ENCODE data around the gene ASNS. TPM values are rescaled to one million over a fixed set of nuclear protein-coding genes. Genes with fewer than 3 reads are reported as not detected.

ASNS gene
- total and polyA plus RNA-seq, 2 experiments from 2014 or later: 163 to 166 TPM

GRCh38 chr7:97846945-97847344, 25.3 kb downstream of the ASNS start (continued):
- TF ChIP-seq CTCF (conservative IDR thresholded peaks at IDR 0.05; ENCODE audit: low read depth in 2 of 2) (no peak), CREB1 (CRISPR knock-in tag; IDR thresholded peaks at IDR 0.05; ENCODE audit: low read depth) (no peak), EZH2 (IDR thresholded peaks at IDR 0.05; ENCODE audit: low read depth, unreplicated experiment) (no peak), EZH2phosphoT487 (IDR thresholded peaks at IDR 0.05; ENCODE audit: unreplicated experiment) (no peak), STAT1 (IDR thresholded peaks at IDR 0.05; ENCODE audit: unreplicated experiment) (no peak)

GRCh38 chr7:97845622-97846203, 26.5 kb downstream of the ASNS start:
- Mint-ChIP-seq H3K36me3 (ENCODE audit: low read depth) (peaks cover 22% of the 10 kb centered on the region; the same call in 2 of the 3 replicates), H3K9me3 (peaks cover 24% of the 10 kb centered on the region), H3K4me3 (no peak overlapping the region), H3K27me3 (ENCODE audit: insufficient read depth, low read depth, poor library complexity) (peaks cover 4% of the 10 kb centered on the region), H3K4me1 (no peaks in the 10 kb centered on the region), H3K27ac (no peak overlapping the region)
- Histone ChIP-seq H3K4me1 (ENCODE audit: insufficient read depth) (no peaks in the 10 kb centered on the region), H3K27ac (ENCODE audit: low read depth) (no peak overlapping the region), H4K20me1 (replicated peaks; ENCODE audit: insufficient read depth) (no peaks in the 10 kb centered on the region), H3K4me3 (no peak overlapping the region), H3K4me2 (no peak overlapping the region), H3F3A (replicated peaks; ENCODE audit: low read depth) (no peaks in the 10 kb centered on the region), H2AFZ (no peak overlapping the region), H3K27me3 (ENCODE audit: insufficient read depth) (no peaks in the 10 kb centered on the region), H3K9me2 (ENCODE audit: insufficient read depth) (no peaks in the 10 kb centered on the region), H3K79me2 (replicated peaks; ENCODE audit: insufficient read depth) (no peaks in the 10 kb centered on the region), H3K36me3 (ENCODE audit: insufficient read depth) (no peaks in the 10 kb centered on the region)
- no peak for TF ChIP-seq NANOG (IDR thresholded peaks at IDR 0.05; ENCODE audit: borderline replicate concordance)
- peak; percentile 47 to 56 for TF ChIP-seq CTCF (conservative IDR thresholded peaks at IDR 0.05; ENCODE audit: low read depth in 2 of 2)
- ATAC-seq (no peak), DNase-seq (ENCODE audit: low spot score) (peak; percentile 55)

GRCh38 chr7:97844036-97844435, 28.2 kb downstream of the ASNS start:
- no peak overlapping the region for H3K4me3 Mint-ChIP-seq

More at GRCh38 chr7:97844036-97844435, 28.2 kb downstream of the ASNS start:
- Histone ChIP-seq H3K27me3 (ENCODE audit: insufficient read depth) (no peaks in the 10 kb centered on the region), H3K27ac (ENCODE audit: low read depth) (no peak overlapping the region), H2AFZ (no peak overlapping the region), H3K4me3 (no peak overlapping the region), H3K4me2 (no peak overlapping the region), H3K4me1 (ENCODE audit: insufficient read depth) (no peaks in the 10 kb centered on the region), H3F3A (replicated peaks; ENCODE audit: low read depth) (no peaks in the 10 kb centered on the region), H3K36me3 (ENCODE audit: insufficient read depth) (no peaks in the 10 kb centered on the region), H3K79me2 (replicated peaks; ENCODE audit: insufficient read depth) (no peaks in the 10 kb centered on the region), H3K9me2 (ENCODE audit: insufficient read depth) (no peaks in the 10 kb centered on the region), H4K20me1 (replicated peaks; ENCODE audit: insufficient read depth) (no peaks in the 10 kb centered on the region)
- no peak overlapping the region for H3K27ac Mint-ChIP-seq
- H3K9me3 Mint-ChIP-seq: peaks cover 24% of the 10 kb centered on the region
- no peak for TF ChIP-seq CREB1 (CRISPR knock-in tag; IDR thresholded peaks at IDR 0.05; ENCODE audit: low read depth)
- TF ChIP-seq STAT1 (IDR thresholded peaks at IDR 0.05; ENCODE audit: unreplicated experiment): no peak
- peak; percentile 20 to 36; a peak in 3 of 4 replicates for TF ChIP-seq CTCF (conservative IDR thresholded peaks at IDR 0.05; ENCODE audit: low read depth in 2 of 2)
- no peak for DNase-seq (ENCODE audit: low spot score)
- peaks cover 5% of the 10 kb centered on the region for H3K27me3 Mint-ChIP-seq (ENCODE audit: insufficient read depth, low read depth, poor library complexity)
- no peak for ATAC-seq
- H3K36me3 Mint-ChIP-seq (ENCODE audit: low read depth): peaks cover 16% of the 10 kb centered on the region; the same call in 2 of the 3 replicates
- H3K4me1 Mint-ChIP-seq: no peaks in the 10 kb centered on the region
